Measurements from ENCODE around the gene RAPGEF2.

RAPGEF2 gene

GRCh38 chr4:159326480-159326879 is 223.6 kb downstream of the RAPGEF2 start:
- DNase-seq (ENCODE audit: low read depth), result no peak
- no peak for TF ChIP-seq CTCF (conservative IDR thresholded peaks at IDR 0.05; ENCODE audit: low read depth, low read length)
- H3K4me3 ChIP-seq (ENCODE audit: low read depth, low read length), result no peak overlapping the region

GRCh38 chr4:159328766-159329165 is 225.9 kb downstream of the RAPGEF2 start:
- no peak for DNase-seq (ENCODE audit: low read depth)
- H3K4me3 ChIP-seq (ENCODE audit: low read depth, low read length), result no peak overlapping the region
- TF ChIP-seq CTCF (conservative IDR thresholded peaks at IDR 0.05; ENCODE audit: low read depth, low read length), result no peak

GRCh38 chr4:159334461-159334860 is 231.6 kb downstream of the RAPGEF2 start:
- H3K4me3 ChIP-seq (ENCODE audit: low read depth, low read length), result no peak overlapping the region
- TF ChIP-seq CTCF (conservative IDR thresholded peaks at IDR 0.05; ENCODE audit: low read depth, low read length), result no peak

GRCh38 chr4:159337041-159337440 is 234.2 kb downstream of the RAPGEF2 start:
- no peak overlapping the region for H3K4me3 ChIP-seq (ENCODE audit: low read depth, low read length)
- no peak for TF ChIP-seq CTCF (conservative IDR thresholded peaks at IDR 0.05; ENCODE audit: low read depth, low read length)
- no peak for DNase-seq (ENCODE audit: low read depth)

More at GRCh38 chr4:159334461-159334860, 231.6 kb downstream of the RAPGEF2 start:
- DNase-seq (ENCODE audit: low read depth), result no peak

GRCh38 chr4:159341522-159341921 is 238.6 kb downstream of the RAPGEF2 start:
- no peak for TF ChIP-seq CTCF (conservative IDR thresholded peaks at IDR 0.05; ENCODE audit: low read depth, low read length)
- DNase-seq (ENCODE audit: low read depth), result peak; percentile 77

GRCh38 chr4:159342374-159342773 is 239.5 kb downstream of the RAPGEF2 start:
- TF ChIP-seq CTCF (conservative IDR thresholded peaks at IDR 0.05; ENCODE audit: low read depth, low read length), result no peak
- no peak overlapping the region for H3K4me3 ChIP-seq (ENCODE audit: low read depth, low read length)
- DNase-seq (ENCODE audit: low read depth), result no peak

More at GRCh38 chr4:159341522-159341921, 238.6 kb downstream of the RAPGEF2 start:
- no peak overlapping the region for H3K4me3 ChIP-seq (ENCODE audit: low read depth, low read length)

GRCh38 chr4:159343116-159343515 is 240.2 kb downstream of the RAPGEF2 start:
- TF ChIP-seq CTCF (conservative IDR thresholded peaks at IDR 0.05; ENCODE audit: low read depth, low read length), result no peak
- H3K4me3 ChIP-seq (ENCODE audit: low read depth, low read length), result no peak overlapping the region
- no peak for DNase-seq (ENCODE audit: low read depth)
